Mammary epithelial cell (primary cell): ENCODE data around the gene UNC119.

Experiments
- EZH2 ChIP-seq: IDR thresholded peaks from 2 replicates; pipeline ENCODE4 v1.6.1; 2012; ENCODE audit warnings: low read length, inconsistent platforms, borderline replicate concordance
- TF ChIP-seq, protein P1 (sequence below), 2 donors: IDR thresholded peaks in 1 of 2; conservative IDR thresholded peaks in 1 of 2; 2 replicates each; pipeline ENCODE4 v1.5.1; 2011 to 2012; ENCODE audit warnings: inconsistent platforms in 2 of 2, low read length in 2 of 2, mild to moderate bottlenecking in 2 of 2, control low read depth in 1 of 2, low read depth in 1 of 2; ENCODE audit not compliant: insufficient read depth in 1 of 2; ENCODE audit errors: extremely low read depth in 1 of 2

DNA sequence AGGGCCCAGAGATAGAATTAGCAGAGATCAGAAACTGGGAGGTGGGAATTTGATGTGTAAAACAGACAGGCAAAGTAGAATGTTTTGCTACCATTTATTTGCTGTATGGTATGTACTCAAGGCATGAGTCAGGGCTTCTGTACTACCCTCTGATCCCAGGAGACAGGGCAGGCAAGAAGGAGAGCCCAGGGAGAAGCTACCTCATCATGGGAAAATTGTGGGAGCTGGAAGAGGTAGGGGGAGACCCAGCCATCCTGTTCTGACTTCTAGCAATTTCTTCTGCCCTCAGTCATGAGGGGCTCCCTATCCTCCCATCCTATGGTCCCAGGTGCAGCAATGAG is 20.6 kb upstream of the UNC119 start:
- TF ChIP-seq, protein P1, sequence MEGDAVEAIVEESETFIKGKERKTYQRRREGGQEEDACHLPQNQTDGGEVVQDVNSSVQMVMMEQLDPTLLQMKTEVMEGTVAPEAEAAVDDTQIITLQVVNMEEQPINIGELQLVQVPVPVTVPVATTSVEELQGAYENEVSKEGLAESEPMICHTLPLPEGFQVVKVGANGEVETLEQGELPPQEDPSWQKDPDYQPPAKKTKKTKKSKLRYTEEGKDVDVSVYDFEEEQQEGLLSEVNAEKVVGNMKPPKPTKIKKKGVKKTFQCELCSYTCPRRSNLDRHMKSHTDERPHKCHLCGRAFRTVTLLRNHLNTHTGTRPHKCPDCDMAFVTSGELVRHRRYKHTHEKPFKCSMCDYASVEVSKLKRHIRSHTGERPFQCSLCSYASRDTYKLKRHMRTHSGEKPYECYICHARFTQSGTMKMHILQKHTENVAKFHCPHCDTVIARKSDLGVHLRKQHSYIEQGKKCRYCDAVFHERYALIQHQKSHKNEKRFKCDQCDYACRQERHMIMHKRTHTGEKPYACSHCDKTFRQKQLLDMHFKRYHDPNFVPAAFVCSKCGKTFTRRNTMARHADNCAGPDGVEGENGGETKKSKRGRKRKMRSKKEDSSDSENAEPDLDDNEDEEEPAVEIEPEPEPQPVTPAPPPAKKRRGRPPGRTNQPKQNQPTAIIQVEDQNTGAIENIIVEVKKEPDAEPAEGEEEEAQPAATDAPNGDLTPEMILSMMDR (conservative IDR thresholded peaks at IDR 0.05 in 1 of 2, IDR thresholded peaks at IDR 0.05 in 1 of 2; ENCODE audit: extremely low read depth in 1 of 2, insufficient read depth in 1 of 2, low read depth in 1 of 2, low read length in 2 of 2), result no peak
- TF ChIP-seq EZH2, result no peak
